Neural crest cell (in vitro differentiated cells): ENCODE results near the gene PALD1. TPM values are rescaled to one million over a fixed set of nuclear protein-coding genes. Genes with fewer than 3 reads are reported as not detected.
"Not testable (repeated sequence)": the region's sequence is repeated elsewhere in the genome, so short reads cannot be mapped to it uniquely, and the experiment has no call there.

Source experiments
- DNase-seq: peaks from one replicate; pipeline ENCODE4 v3.0.0; 2021; ENCODE audit warnings: low read depth, mixed read lengths, low spot score
- H3K27ac Mint-ChIP-seq: one replicate; pipeline ENCODE4 v1.8.0; 2021; ENCODE audit warnings: mild to moderate bottlenecking, mixed read lengths; ENCODE audit not compliant: unreplicated experiment
- H3K27me3 Mint-ChIP-seq: 2 replicates; pipeline ENCODE4 v1.8.0; 2021; ENCODE audit warnings: low read depth, mild to moderate bottlenecking, mixed read lengths
- H3K36me3 Mint-ChIP-seq: 2 replicates; pipeline ENCODE4 v1.8.0; 2021; ENCODE audit warnings: low read depth, mild to moderate bottlenecking, mixed read lengths
- H3K4me1 Mint-ChIP-seq: 2 replicates; pipeline ENCODE4 v1.8.0; 2021; ENCODE audit warnings: mixed read lengths
- H3K4me3 Mint-ChIP-seq: one replicate; pipeline ENCODE4 v1.8.0; 2021; ENCODE audit warnings: mild to moderate bottlenecking, mixed read lengths
- H3K9me3 Mint-ChIP-seq: 2 replicates; pipeline ENCODE4 v1.8.0; 2021; ENCODE audit warnings: mixed read lengths
- CTCF ChIP-seq: fragments of 200-600 bp; sonication (generic); conservative IDR thresholded peaks from 2 replicates; pipeline ENCODE4 v1.5.0; 2021; ENCODE audit warnings: antibody characterized with exemption, mild to moderate bottlenecking
- total RNA-seq: library from RNA; stranded (reverse); gene quantifications from 2 replicates; pipeline ENCODE4 v1.2.1, GENCODE V29; 2021

The PALD1 gene
- total RNA-seq, 1 donor from 2014 or later, result 14.3 TPM

GRCh38 chr10:70603449-70603801 is 124.9 kb downstream of the PALD1 start:
- no peak for DNase-seq

GRCh38 chr10:70604106-70604505 is 125.5 kb downstream of the PALD1 start:
- Mint-ChIP-seq H3K4me3 (no peak overlapping the region), H3K4me1 (no peaks in the 10 kb centered on the region), H3K27ac (no peak overlapping the region), H3K36me3 (no peaks in the 10 kb centered on the region), H3K27me3 (no peaks in the 10 kb centered on the region), H3K9me3 (no peaks in the 10 kb centered on the region)
- no peak for TF ChIP-seq CTCF
- DNase-seq, result no peak

More at GRCh38 chr10:70603449-70603801, 124.9 kb downstream of the PALD1 start:
- no peaks in the 10 kb centered on the region for H3K4me1 Mint-ChIP-seq
- H3K36me3 Mint-ChIP-seq, result no peaks in the 10 kb centered on the region
- TF ChIP-seq CTCF, result no peak
- H3K27ac Mint-ChIP-seq, result no peak overlapping the region
- H3K4me3 Mint-ChIP-seq, result no peak overlapping the region
- no peaks in the 10 kb centered on the region for H3K27me3 Mint-ChIP-seq
- no peaks in the 10 kb centered on the region for H3K9me3 Mint-ChIP-seq

DNA sequence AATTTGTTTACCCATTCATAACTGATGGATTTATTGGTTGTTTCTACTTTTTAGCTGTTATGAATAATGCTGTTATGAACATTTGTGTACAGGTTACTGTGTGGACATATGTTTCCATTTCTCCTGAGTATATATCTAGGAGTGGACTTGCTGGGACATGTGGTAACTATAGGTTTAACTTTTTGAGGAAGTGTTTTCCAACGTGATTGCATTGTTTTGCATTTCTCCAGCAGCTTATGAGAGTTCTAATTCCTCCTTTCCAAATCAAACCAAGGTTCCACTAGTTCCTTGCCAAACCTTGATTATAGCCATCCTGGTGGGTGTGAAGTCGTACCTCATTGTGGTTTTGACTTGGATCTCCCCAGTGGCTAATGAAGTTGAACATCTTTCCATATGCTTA is 126.6 kb downstream of the PALD1 start:
- Mint-ChIP-seq H3K27ac (no peak overlapping the region), H3K9me3 (no peaks in the 10 kb centered on the region), H3K4me3 (no peak overlapping the region), H3K27me3 (no peaks in the 10 kb centered on the region), H3K36me3 (no peaks in the 10 kb centered on the region), H3K4me1 (no peaks in the 10 kb centered on the region)
- TF ChIP-seq CTCF, result no peak
- no peak for DNase-seq

GRCh38 chr10:70607936-70608335 is 129.4 kb downstream of the PALD1 start:
- Mint-ChIP-seq H3K4me1 (peaks cover 5% of the 10 kb centered on the region), H3K36me3 (no peaks in the 10 kb centered on the region), H3K27ac (no peak overlapping the region), H3K27me3 (no peaks in the 10 kb centered on the region), H3K9me3 (no peaks in the 10 kb centered on the region), H3K4me3 (no peak overlapping the region)
- no peak for TF ChIP-seq CTCF
- no peak for DNase-seq

DNA sequence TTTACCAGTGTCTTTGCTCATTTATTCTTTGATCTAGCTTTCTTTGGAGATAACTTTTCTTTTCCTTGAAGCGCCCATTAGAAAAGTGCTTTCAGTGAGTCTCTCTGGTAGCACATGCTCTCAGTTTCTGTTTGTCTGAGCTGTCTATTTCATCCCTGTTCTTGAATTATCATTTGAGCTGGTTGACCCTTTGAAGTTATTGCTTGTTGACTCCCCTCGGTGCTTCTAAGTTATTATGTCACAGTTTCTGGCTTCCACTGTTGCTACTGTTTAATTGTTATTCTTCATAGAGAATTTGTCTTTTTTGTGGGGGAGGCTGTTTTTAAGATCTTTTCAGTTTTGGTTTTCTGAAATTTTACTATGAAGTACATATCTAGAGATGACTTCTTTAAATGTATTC is 135.4 kb downstream of the PALD1 start:
- H3K27me3 Mint-ChIP-seq, result no peaks in the 10 kb centered on the region
- H3K9me3 Mint-ChIP-seq, result no peaks in the 10 kb centered on the region
- no peaks in the 10 kb centered on the region for H3K36me3 Mint-ChIP-seq
- H3K27ac Mint-ChIP-seq, result no peak overlapping the region
- TF ChIP-seq CTCF, result no peak
- peaks cover 5% of the 10 kb centered on the region for H3K4me1 Mint-ChIP-seq
- H3K4me3 Mint-ChIP-seq, result no peak overlapping the region
- DNase-seq, result no peak

DNA sequence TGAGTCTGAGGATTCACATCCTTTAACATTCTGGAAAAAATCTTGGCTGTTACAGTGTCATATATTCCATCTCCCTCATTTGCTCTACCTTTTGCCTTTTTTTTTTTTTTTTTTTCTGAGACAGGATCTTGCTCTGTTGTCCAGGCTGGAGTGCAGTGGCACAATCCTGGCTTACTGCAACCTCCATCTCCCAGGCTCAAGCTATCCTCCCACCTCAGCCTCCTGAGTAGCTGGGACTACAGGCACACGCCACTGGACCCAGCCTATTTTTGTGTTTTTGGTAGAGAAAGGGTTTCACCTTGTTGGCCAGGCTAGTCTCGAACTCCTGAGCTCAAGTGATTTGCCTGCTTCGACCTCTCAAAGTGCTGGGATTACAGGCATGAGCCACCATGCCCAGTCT is 135.8 kb downstream of the PALD1 start:
- not testable (repeated sequence) for H3K36me3 Mint-ChIP-seq, H3K9me3 Mint-ChIP-seq, H3K4me1 Mint-ChIP-seq, H3K27me3 Mint-ChIP-seq, DNase-seq, H3K27ac Mint-ChIP-seq, H3K4me3 Mint-ChIP-seq
